DOHH2 (cell line): ENCODE data around the gene CLEC18B.

Experiments
- H3F3A ChIP-seq: fragments of 200-600 bp; sonication (generic), shearing (Covaris generic); 2 replicates; pipeline ENCODE4 v1.6.0; 2016; ENCODE audit warnings: antibody characterized with exemption, mild to moderate bottlenecking; ENCODE audit not compliant: control insufficient read depth, insufficient read depth
- H3K27ac ChIP-seq: fragments of 200-600 bp; sonication (generic); 2 replicates; pipeline ENCODE4 v1.5.1; 2014; ENCODE audit warnings: low read depth, mild to moderate bottlenecking, low read length, moderate library complexity
- H3K27me3 ChIP-seq: fragments of 200-600 bp; sonication (generic); 2 replicates; pipeline ENCODE4 v1.6.1; 2014; ENCODE audit warnings: mild to moderate bottlenecking, low read length, mixed read lengths; ENCODE audit not compliant: control insufficient read depth
- H3K36me3 ChIP-seq: fragments of 200-600 bp; sonication (generic); 2 replicates; pipeline ENCODE4 v1.6.1; 2014; ENCODE audit warnings: mild to moderate bottlenecking, low read length, moderate library complexity, mixed read lengths; ENCODE audit not compliant: control insufficient read depth
- H3K4me1 ChIP-seq: fragments of 200-600 bp; sonication (generic); 2 replicates; pipeline ENCODE4 v1.6.1; 2014; ENCODE audit warnings: mild to moderate bottlenecking, low read length, mixed read lengths; ENCODE audit not compliant: control insufficient read depth
- H3K4me2 ChIP-seq: fragments of 200-600 bp; sonication (generic); 2 replicates; pipeline ENCODE4 v1.6.0; 2014; ENCODE audit warnings: mild to moderate bottlenecking, low read length, moderate library complexity
- H3K4me3 ChIP-seq: fragments of 200-600 bp; sonication (generic); 2 replicates; pipeline ENCODE4 v1.5.1; 2014; ENCODE audit warnings: mild to moderate bottlenecking, low read length, mixed read lengths
- H3K79me2 ChIP-seq: fragments of 200-600 bp; sonication (generic); 2 replicates; pipeline ENCODE4 v1.6.1; 2014; ENCODE audit warnings: mild to moderate bottlenecking, low read length, mixed read lengths; ENCODE audit not compliant: control insufficient read depth
- H3K9me2 ChIP-seq: fragments of 200-600 bp; sonication (generic); replicated peaks from 2 replicates; pipeline ENCODE4 v1.6.1; 2014; ENCODE audit warnings: mild to moderate bottlenecking, low read length, mixed read lengths; ENCODE audit not compliant: control insufficient read depth
- H3K9me3 ChIP-seq: fragments of 200-600 bp; sonication (generic); 2 replicates; pipeline ENCODE4 v1.6.1; 2014; ENCODE audit warnings: antibody characterized with exemption, low read length, mixed read lengths; ENCODE audit not compliant: control insufficient read depth, insufficient read depth
- H4K20me1 ChIP-seq: fragments of 200-600 bp; sonication (generic); 2 replicates; pipeline ENCODE4 v1.6.0; 2014; ENCODE audit warnings: low read depth, mild to moderate bottlenecking, antibody characterized with exemption, low read length, moderate library complexity; ENCODE audit not compliant: control insufficient read depth, insufficient read depth
- EZH2phosphoT487 ChIP-seq: fragments of 200-600 bp; sonication (generic); IDR thresholded peaks from 2 replicates; pipeline ENCODE4 v1.6.1; 2017; ENCODE audit warnings: borderline replicate concordance, mild to moderate bottlenecking, antibody characterized with exemption, low read length, moderate library complexity, mixed read lengths
- TF ChIP-seq, protein P1 (sequence below): fragments of 200-600 bp; sonication (generic); IDR thresholded peaks from one replicate; pipeline ENCODE4 v1.5.1; 2014; ENCODE audit warnings: antibody characterized with exemption, mild to moderate bottlenecking, low read depth, low read length; ENCODE audit not compliant: poor library complexity, severe bottlenecking

CLEC18B gene

DNA sequence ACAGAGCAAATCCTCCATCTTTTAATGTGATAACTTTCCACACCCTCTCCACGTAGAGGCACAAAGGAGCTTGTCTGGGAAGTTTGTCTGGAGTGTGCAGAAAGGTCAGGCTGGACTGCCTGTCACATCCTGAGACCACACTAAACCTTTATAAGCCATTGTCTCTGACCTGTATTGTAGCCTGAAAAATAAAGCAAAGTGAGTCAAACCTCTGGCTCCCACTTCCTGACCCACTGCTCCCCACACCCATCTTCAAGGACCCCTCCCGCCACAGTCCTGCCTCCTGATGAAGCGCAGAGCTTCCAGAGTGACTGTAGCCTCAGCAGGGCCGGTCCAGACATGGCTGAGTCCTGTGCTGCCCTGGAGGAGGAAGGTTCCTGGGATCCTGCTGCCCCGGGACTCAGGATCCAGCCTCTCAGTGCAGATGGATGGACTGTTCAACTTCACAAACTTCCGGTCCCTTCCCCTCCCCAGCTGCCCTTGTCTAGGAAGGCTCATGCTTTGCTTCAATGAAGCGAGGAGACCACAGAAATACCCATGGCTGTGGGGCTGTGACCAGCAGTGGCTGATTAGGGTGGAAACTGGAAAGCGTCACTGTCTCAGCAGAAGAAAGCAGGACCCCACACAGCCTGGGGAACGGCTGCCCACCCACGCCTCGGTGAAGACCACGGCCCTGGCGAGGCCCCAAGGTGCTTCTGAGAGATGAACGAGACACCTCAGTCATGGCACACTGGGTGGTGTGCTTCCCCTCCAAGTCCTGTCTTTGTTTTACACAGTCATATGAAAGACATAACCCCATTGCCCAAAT, 30.9 kb upstream of the CLEC18B start:
- H3K9me2 ChIP-seq, result no peaks in the 10 kb centered on the region
- no peaks in the 10 kb centered on the region for H3K27me3 ChIP-seq
- TF ChIP-seq EZH2phosphoT487, result no peak
- TF ChIP-seq, protein P1, sequence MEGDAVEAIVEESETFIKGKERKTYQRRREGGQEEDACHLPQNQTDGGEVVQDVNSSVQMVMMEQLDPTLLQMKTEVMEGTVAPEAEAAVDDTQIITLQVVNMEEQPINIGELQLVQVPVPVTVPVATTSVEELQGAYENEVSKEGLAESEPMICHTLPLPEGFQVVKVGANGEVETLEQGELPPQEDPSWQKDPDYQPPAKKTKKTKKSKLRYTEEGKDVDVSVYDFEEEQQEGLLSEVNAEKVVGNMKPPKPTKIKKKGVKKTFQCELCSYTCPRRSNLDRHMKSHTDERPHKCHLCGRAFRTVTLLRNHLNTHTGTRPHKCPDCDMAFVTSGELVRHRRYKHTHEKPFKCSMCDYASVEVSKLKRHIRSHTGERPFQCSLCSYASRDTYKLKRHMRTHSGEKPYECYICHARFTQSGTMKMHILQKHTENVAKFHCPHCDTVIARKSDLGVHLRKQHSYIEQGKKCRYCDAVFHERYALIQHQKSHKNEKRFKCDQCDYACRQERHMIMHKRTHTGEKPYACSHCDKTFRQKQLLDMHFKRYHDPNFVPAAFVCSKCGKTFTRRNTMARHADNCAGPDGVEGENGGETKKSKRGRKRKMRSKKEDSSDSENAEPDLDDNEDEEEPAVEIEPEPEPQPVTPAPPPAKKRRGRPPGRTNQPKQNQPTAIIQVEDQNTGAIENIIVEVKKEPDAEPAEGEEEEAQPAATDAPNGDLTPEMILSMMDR, result no peak
- no peaks in the 10 kb centered on the region for H3F3A ChIP-seq
- no peak overlapping the region for H3K4me2 ChIP-seq
- H3K27ac ChIP-seq, result no peak overlapping the region
- H3K9me3 ChIP-seq, result no peaks in the 10 kb centered on the region
- peaks cover 17% of the 10 kb centered on the region for H3K4me1 ChIP-seq
- H4K20me1 ChIP-seq, result no peaks in the 10 kb centered on the region
- H3K79me2 ChIP-seq, result no peaks in the 10 kb centered on the region
- H3K36me3 ChIP-seq, result peaks cover 26% of the 10 kb centered on the region
- H3K4me3 ChIP-seq, result no peak overlapping the region

DNA sequence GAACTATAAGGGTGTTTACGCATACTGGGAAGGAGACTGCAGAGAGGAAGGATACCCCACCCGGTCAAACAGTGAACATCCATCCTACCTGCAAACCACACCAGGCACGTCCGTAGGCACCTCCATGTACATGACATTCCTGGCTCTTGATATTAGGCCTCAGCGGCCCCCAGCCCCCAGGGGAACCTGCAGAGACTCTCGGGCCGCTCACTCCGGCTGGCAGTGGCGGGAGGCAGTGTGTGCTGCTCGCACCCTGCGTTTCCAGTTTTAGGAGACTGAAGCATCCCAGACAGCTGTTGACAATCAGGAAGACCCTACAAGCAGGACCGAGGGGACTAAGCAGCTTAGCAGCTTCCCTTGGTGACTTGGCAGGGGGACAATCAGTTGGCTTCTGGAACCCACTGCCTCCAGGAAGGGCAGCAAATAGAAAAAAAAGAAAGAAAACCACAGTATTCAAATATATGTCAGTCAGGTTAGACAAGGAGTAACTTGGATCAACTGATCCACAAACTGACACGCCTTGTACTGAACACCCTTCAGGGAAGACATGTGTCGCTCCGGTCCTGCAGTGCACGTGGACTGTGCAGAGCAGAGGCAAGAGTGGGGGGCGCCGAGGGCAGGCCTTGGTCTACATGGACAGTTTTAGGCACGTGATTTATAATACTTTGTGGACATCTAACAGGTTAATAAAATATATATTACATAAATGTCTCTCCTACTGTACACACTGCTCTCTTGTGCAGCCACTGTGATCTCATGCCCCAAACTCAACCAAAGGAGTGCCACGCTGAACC, 29.9 kb upstream of the CLEC18B start:
- Histone ChIP-seq H4K20me1 (no peaks in the 10 kb centered on the region), H3F3A (no peaks in the 10 kb centered on the region), H3K27ac (no peak overlapping the region), H3K4me3 (no peak overlapping the region), H3K36me3 (peaks cover 24% of the 10 kb centered on the region), H3K9me2 (no peaks in the 10 kb centered on the region), H3K9me3 (no peaks in the 10 kb centered on the region), H3K79me2 (no peaks in the 10 kb centered on the region), H3K4me1 (peaks cover 17% of the 10 kb centered on the region), H3K4me2 (no peak overlapping the region), H3K27me3 (no peaks in the 10 kb centered on the region)
- TF ChIP-seq EZH2phosphoT487, result no peak
- TF ChIP-seq, protein P1, result no peak

DNA sequence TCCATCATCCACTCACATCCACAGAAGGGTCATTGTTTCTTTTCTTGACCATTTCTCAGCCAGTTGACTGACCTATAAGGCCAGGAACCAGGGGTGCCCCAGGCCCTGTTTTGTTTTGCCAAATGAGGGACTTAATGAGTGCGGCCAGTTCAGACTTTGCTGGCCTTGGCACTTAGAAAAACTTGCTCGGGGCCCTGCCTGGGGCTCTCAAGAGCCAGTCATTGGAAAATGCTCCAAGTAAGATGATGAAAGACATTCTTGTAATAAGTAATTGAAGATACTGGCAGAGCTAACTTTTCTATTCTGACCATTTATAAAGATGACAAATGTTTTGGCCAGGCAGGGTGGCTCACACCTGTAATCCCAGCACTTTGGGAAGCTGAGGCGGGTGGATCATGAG, 29.0 kb upstream of the CLEC18B start:
- H3F3A ChIP-seq, result no peaks in the 10 kb centered on the region
- no peak overlapping the region for H3K27ac ChIP-seq
- H3K79me2 ChIP-seq, result no peaks in the 10 kb centered on the region
- H3K27me3 ChIP-seq, result no peaks in the 10 kb centered on the region
- peaks cover 17% of the 10 kb centered on the region for H3K4me1 ChIP-seq
- H4K20me1 ChIP-seq, result no peaks in the 10 kb centered on the region
- no peak for TF ChIP-seq EZH2phosphoT487
- TF ChIP-seq, protein P1, result no peak
- no peaks in the 10 kb centered on the region for H3K9me2 ChIP-seq
- H3K4me3 ChIP-seq, result no peak overlapping the region
- no peaks in the 10 kb centered on the region for H3K9me3 ChIP-seq
- H3K36me3 ChIP-seq, result peaks cover 15% of the 10 kb centered on the region
- no peak overlapping the region for H3K4me2 ChIP-seq
